ENCODE data around the gene CDHR2. TPM values are rescaled to one million over a fixed set of nuclear protein-coding genes. Genes with fewer than 3 reads are reported as not detected.

Gene CDHR2
- total RNA-seq, 2 experiments from 2014 or later = 0.56 to 1.6 TPM

- H3K4me1 Mint-ChIP-seq = peaks cover 56% of the 10 kb centered on the region
- ATAC-seq (no peak), DNase-seq (no peak)
- CTCF ChIA-PET = interaction anchor here (1.7 to 6.2 kb wide), 3 partner anchors 8 to 124 kb away, joined by 5 to 83 read pairs (median 7); partner anchors contain the start of genes CLTB and FAF2
- H3K27ac Mint-ChIP-seq = peak overlapping the region; percentile 95
- peaks cover 6% of the 10 kb centered on the region for H3K36me3 Mint-ChIP-seq
- H3K9me3 Mint-ChIP-seq (ENCODE audit: low read depth) = no peaks in the 10 kb centered on the region
- H3K4me3 Mint-ChIP-seq = no peak overlapping the region
- no peaks in the 10 kb centered on the region for H3K27me3 Mint-ChIP-seq
These were observed 8.7 kb upstream of the CDHR2 start for GRCh38 chr5:176540476-176540899.

DNA sequence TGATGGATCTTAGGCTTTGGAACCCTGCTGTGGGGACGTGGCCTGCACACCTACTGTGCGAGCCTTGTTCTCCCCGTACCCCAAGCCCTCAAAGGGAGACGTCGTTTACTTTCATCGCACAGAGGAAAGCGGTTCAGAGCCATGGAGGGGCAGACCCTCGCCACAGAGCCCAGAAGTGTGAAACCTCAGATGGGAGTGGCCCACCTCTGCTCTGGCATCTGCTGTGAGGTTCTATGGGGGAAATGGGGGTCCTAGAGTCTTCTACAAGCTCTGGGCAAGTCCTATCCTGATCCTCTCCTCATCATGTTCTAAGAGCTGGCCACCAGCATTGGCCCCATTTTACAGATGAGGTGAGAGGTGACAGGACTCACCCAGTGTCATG is 8.2 kb upstream of the CDHR2 start:
- peak overlapping the region; percentile 95 for H3K27ac Mint-ChIP-seq
- no peaks in the 10 kb centered on the region for H3K27me3 Mint-ChIP-seq
- ATAC-seq (no peak), DNase-seq (peak; percentile 67)
- peaks cover 56% of the 10 kb centered on the region for H3K4me1 Mint-ChIP-seq
- H3K36me3 Mint-ChIP-seq = peaks cover 2% of the 10 kb centered on the region
- no peaks in the 10 kb centered on the region for H3K9me3 Mint-ChIP-seq (ENCODE audit: low read depth)
- CTCF ChIA-PET = interaction anchor here (1.7 to 6.2 kb wide), 3 partner anchors 9 to 124 kb away, joined by 5 to 83 read pairs (median 7); partner anchors contain the start of genes CLTB and FAF2
- peak overlapping the region; percentile 89 for H3K4me3 Mint-ChIP-seq

DNA sequence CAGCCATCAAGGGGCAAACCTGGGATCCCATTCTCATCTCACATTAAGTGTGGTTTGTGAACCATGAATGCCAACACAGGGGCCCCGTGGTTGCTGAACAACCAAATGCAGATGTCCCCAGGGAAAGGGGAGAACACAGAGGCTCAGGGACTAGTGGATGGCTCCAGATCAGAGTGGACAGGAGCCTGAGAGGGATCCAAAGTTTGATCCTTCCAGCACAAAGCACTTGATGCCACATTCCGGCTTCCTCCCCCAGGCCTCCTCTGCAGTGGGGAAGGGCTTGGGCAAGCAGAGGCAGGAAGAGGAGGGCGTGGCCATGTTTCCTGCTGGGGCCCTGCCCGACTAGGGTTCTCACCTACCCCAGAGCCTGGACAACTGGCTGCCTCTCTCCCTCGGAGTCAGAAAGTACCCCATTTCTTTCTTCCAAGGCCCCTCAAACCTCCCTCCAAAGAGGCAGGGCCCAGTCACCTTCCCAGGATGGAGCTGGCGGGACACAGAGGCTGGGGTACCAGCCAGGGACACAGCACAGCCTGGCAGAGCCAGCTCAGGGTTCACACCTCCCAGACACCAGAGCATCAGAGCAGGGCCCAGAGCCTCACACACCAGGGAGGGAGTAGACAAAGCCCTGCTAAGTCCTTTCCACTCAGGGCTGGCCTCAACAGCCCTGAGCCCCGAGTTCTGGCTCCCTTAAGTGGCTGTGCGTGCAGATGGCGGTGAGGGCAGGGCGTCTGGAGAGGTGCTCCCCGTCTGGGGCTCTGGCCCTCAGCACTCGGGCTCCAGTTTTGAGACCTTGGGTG is 7.6 kb upstream of the CDHR2 start:
- CTCF ChIA-PET = interaction anchor here (0.6 to 6.2 kb wide), 4 partner anchors 9 to 124 kb away, joined by 3 to 83 read pairs (median 20); partner anchors contain the start of gene CLTB
- no peaks in the 10 kb centered on the region for H3K36me3 Mint-ChIP-seq
- H3K27me3 Mint-ChIP-seq = no peaks in the 10 kb centered on the region
- H3K27ac Mint-ChIP-seq = peak overlapping the region; percentile 95
- H3K4me3 Mint-ChIP-seq = peak overlapping the region; percentile 89
- H3K9me3 Mint-ChIP-seq (ENCODE audit: low read depth) = no peaks in the 10 kb centered on the region
- H3K4me1 Mint-ChIP-seq = peaks cover 56% of the 10 kb centered on the region
- peak; percentile 90 for DNase-seq
- ATAC-seq = peak; percentile 23

- ATAC-seq = peak; percentile 11
- Mint-ChIP-seq H3K27me3 (no peaks in the 10 kb centered on the region), H3K4me1 (peaks cover 56% of the 10 kb centered on the region), H3K4me3 (peak overlapping the region; percentile 89), H3K9me3 (ENCODE audit: low read depth) (no peaks in the 10 kb centered on the region), H3K27ac (peak overlapping the region; percentile 95), H3K36me3 (no peaks in the 10 kb centered on the region)
- CTCF ChIA-PET = interaction anchor here (0.9 to 6.2 kb wide), 8 partner anchors 10 to 153 kb away, joined by 3 to 83 read pairs (median 8); partner anchors contain the start of genes CLTB, FAF2 and HIGD2A
- DNase-seq = peak; percentile 84
These were observed 7.0 kb upstream of the CDHR2 start for GRCh38 chr5:176542135-176542595.

DNA sequence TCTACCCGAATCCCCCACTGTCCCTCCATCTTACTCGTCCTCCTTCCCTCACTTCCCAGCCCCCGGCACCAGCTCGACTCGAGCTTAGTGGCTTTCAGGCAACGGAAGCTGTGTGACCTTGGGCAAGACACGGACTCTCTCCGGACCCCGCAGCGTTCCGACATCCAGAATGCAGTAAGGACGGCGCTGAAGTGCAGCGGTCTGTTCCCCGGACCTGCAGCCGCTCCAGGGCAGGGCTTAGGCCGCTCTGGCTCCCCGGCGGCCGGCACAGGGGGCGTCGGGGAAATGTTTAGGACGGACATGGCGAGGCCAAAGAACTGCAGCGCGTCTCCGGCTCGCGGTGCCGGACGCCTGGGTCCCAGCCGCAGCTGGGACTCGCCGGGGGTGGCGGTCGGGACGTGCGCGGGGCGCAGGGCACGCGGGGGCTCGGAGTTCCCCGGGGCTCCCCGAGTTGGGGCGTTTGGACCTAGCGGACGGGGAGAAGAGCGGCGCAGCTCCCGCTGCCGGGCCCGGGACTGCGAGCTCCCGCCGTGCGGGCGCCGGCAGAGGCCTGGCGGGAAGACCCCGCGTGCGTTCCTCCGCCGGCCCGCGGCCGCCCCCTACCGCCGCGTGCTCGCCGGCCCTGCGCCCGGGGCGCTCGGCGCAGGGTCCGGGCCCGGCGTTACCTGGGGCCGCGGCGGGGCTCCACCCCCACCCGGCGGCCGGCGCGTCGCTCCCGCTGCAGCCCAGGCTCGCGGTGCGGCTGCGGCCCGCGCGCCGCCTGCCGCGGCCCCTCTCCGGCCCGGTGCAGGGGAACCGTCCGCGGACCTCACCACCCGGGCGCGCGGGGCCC is 6.3 kb upstream of the CDHR2 start:
- no peaks in the 10 kb centered on the region for H3K27me3 Mint-ChIP-seq
- H3K27ac Mint-ChIP-seq = peak overlapping the region; percentile 95
- CTCF ChIA-PET = interaction anchor here (0.6 to 6.2 kb wide), 13 partner anchors 11 to 154 kb away, joined by 3 to 83 read pairs (median 5); partner anchors contain the start of genes CLTB, FAF2 and HIGD2A
- no peaks in the 10 kb centered on the region for H3K9me3 Mint-ChIP-seq (ENCODE audit: low read depth)
- DNase-seq (no peak), ATAC-seq (peak; percentile 49)
- peaks cover 61% of the 10 kb centered on the region for H3K4me1 Mint-ChIP-seq
- peak overlapping the region; percentile 92 for H3K4me3 Mint-ChIP-seq
- no peaks in the 10 kb centered on the region for H3K36me3 Mint-ChIP-seq

DNA sequence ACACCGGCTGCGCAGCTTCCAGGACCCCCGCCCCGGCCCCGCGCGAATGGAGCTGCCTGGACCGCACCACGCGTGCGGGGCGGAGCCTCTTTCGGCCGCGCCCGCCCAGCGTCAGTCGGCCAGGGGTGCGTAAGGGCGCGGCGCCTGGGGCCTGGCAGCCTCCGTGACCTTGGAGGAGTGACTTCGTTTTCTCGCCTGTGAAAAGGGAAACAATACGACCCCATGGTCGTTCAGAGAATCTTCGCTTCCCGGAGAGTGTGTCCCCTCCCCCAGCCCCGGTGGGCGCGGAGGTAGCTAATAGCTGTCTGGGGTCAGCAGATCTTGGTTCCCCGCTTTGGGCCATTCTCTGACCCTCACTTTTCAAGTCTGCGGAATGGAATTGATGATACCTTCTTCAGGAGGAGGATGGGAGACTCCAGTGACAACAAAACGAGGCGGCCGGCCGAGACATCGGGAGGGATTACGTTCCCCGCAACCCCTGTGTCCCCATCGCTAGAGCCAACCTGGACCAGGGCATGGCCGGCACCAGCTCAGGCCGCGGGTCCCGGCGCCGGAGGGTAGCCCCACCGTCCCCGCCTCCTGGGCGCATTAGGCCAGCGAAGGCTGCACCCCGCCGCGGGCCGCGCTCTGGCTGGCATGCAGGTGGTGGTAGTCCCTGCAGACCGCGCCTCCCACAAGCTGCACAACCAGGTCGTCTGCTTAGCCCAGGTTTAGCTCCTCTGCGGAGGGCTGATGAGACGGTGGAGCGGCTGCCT is 5.5 kb upstream of the CDHR2 start:
- Mint-ChIP-seq H3K27ac (peak overlapping the region; percentile 94), H3K9me3 (ENCODE audit: low read depth) (no peaks in the 10 kb centered on the region), H3K27me3 (no peaks in the 10 kb centered on the region), H3K4me3 (peak overlapping the region; percentile 92), H3K4me1 (peaks cover 54% of the 10 kb centered on the region), H3K36me3 (no peaks in the 10 kb centered on the region)
- peak; percentile 85 for DNase-seq
- CTCF ChIA-PET = interaction anchor here (0.6 to 6.2 kb wide), 17 partner anchors 10 to 155 kb away, joined by 3 to 83 read pairs (median 4); partner anchors contain the start of genes CLTB, FAF2 and HIGD2A
- ATAC-seq = peak; percentile 80

DNA sequence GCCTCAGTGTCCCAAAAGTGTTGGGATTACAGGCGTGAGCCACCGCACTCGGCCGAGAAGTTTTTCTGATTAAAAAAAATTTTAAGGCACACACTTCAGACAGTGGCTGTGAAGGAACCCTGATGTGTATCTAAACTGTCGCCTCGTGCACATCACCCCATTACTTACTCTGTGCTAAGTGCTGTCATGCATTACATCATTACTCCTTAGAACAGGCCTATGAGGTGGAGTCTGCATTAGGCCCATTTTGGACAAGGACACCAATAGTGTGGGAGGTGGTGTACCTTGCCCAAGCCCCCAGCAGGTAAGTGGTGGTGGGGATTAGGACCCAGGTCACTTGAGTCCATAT is 3.8 kb upstream of the CDHR2 start:
- no peak for DNase-seq
- Mint-ChIP-seq H3K9me3 (ENCODE audit: low read depth) (no peaks in the 10 kb centered on the region), H3K4me3 (no peak overlapping the region), H3K27ac (no peak overlapping the region), H3K36me3 (no peaks in the 10 kb centered on the region), H3K4me1 (peaks cover 43% of the 10 kb centered on the region), H3K27me3 (no peaks in the 10 kb centered on the region)
- ATAC-seq = no peak
- CTCF ChIA-PET = interaction anchor here (6.2 kb wide), 1 partner anchor 13 kb away, joined by 83 read pairs; no protein-coding TSS in a partner anchor

- Mint-ChIP-seq H3K27me3 (no peaks in the 10 kb centered on the region), H3K9me3 (ENCODE audit: low read depth) (no peaks in the 10 kb centered on the region), H3K36me3 (no peaks in the 10 kb centered on the region), H3K4me1 (peaks cover 43% of the 10 kb centered on the region), H3K4me3 (no peak overlapping the region), H3K27ac (no peak overlapping the region)
- ATAC-seq (no peak), DNase-seq (no peak)
- CTCF ChIA-PET = interaction anchor here (6.2 kb wide), 1 partner anchor 14 kb away, joined by 83 read pairs; no protein-coding TSS in a partner anchor
These were observed 3.2 kb upstream of the CDHR2 start for GRCh38 chr5:176545737-176546509.

- ATAC-seq = no peak
- Mint-ChIP-seq H3K27ac (no peak overlapping the region), H3K36me3 (no peaks in the 10 kb centered on the region), H3K9me3 (ENCODE audit: low read depth) (no peaks in the 10 kb centered on the region), H3K4me3 (no peak overlapping the region), H3K27me3 (no peaks in the 10 kb centered on the region), H3K4me1 (peaks cover 27% of the 10 kb centered on the region)
- no peak for DNase-seq
- CTCF ChIA-PET = interaction anchor here (1.2 kb wide), 1 partner anchor 14 kb away, joined by 3 read pairs; no protein-coding TSS in a partner anchor
These were observed 1.3 kb upstream of the CDHR2 start for GRCh38 chr5:176547802-176548201.

DNA sequence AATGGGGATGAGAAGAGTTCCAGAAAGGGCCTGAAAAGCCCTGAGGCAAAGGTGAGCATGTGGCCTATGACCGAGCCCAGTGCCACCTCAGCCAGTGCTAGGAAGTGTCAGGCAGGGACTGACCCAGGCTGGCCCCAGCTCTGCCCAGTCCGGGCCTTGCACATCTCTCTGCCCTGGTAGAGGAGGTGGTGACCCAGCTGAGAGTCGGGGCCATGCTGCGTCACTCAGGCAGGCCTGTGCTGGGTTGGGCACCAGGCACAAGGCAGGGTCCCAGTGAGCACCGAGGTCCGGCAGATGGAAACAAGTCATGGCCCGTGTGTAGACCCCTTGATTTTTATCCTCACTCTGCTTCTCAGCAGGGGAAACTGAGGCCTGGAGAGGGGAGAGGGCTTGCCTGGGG is 729 bp downstream of the CDHR2 start:
- DNase-seq (no peak), ATAC-seq (no peak)
- Mint-ChIP-seq H3K4me3 (no peak overlapping the region), H3K27ac (no peak overlapping the region), H3K4me1 (peaks cover 36% of the 10 kb centered on the region), H3K27me3 (no peaks in the 10 kb centered on the region), H3K36me3 (no peaks in the 10 kb centered on the region), H3K9me3 (ENCODE audit: low read depth) (no peaks in the 10 kb centered on the region)
- CTCF ChIA-PET = interaction anchor here (0.7 to 1.2 kb wide), 2 partner anchors 9 to 133 kb away, joined by 3 to 4 read pairs; no protein-coding TSS in a partner anchor

DNA sequence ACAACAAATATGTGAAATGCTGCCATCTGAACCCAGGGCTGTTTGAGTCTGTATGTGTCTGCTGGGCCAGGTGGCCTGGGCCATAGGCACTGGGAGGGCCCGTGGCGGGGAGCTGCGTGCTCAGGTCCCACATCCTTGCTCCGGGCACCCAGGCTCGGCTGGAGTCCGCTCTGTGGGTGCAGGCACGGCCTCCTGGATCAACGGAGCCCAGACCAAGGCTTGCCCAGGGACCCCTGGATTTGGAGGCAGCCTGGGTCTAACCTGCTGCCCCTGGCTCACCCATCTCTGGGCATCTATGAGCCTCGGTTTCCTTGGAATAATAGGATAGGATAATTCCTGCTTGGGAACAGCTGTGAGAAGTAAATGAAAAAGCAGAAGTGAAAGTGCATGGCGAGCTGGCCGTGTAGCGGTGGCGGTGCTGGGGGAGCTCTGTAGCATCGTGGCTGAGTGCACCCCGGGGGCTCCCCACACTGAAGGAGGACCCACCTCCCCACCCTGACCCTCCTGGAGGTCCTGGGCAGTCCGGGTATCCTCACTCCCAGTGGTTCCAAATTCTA is 1.2 kb downstream of the CDHR2 start:
- no peak for DNase-seq
- H3K9me3 Mint-ChIP-seq (ENCODE audit: low read depth) = no peaks in the 10 kb centered on the region
- ATAC-seq = no peak
- H3K27ac Mint-ChIP-seq = no peak overlapping the region
- no peak overlapping the region for H3K4me3 Mint-ChIP-seq
- no peaks in the 10 kb centered on the region for H3K27me3 Mint-ChIP-seq
- peaks cover 37% of the 10 kb centered on the region for H3K4me1 Mint-ChIP-seq
- H3K36me3 Mint-ChIP-seq = no peaks in the 10 kb centered on the region
- CTCF ChIA-PET = interaction anchor here (1.2 kb wide), 1 partner anchor 23 kb away, joined by 3 read pairs; no protein-coding TSS in a partner anchor
